ENCODE results near the gene CDK7. TPM values are rescaled to one million over a fixed set of nuclear protein-coding genes. Genes with fewer than 3 reads are reported as not detected.

CDK7 gene
- total RNA-seq, 1 experiment from 2014 or later, result 51.6 TPM

DNA sequence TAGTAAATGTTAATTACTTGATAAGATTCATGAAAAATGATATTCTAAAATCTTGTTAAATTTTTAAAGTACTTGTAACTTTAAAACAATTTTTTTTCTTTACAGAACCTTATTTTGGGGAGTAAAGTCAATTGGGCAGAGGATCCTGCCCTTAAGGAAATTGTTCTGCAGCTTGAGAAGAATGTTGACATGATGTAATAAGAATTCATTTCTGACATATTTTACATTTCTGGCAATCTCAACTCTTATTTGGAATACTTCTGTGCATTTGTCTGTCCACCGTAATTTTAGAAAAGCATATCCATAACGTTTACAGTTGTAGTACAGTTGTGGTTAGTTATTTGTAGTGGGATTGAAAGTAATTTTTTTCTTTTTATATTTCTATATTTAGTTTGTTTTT, 25.1 kb upstream of the CDK7 start:
- H3K4me2 ChIP-seq, result no peak overlapping the region
- no peaks in the 10 kb centered on the region for H3K27me3 ChIP-seq (ENCODE audit: insufficient read depth, low read depth)
- H4K20me1 ChIP-seq (ENCODE audit: insufficient read depth), result no peaks in the 10 kb centered on the region
- CTCF ChIA-PET, result no interaction called here
- H3K4me1 ChIP-seq (replicated peaks; ENCODE audit: insufficient read depth), result peaks cover 12% of the 10 kb centered on the region
- no TSS peak for BruUV-seq (replicated peaks)
- H2AFZ ChIP-seq, result no peak overlapping the region
- no peak overlapping the region for H3K4me3 ChIP-seq
- no peaks in the 10 kb centered on the region for H3K9me2 ChIP-seq (ENCODE audit: insufficient read depth)
- POLR2A ChIA-PET (ENCODE audit: unreplicated experiment), result no interaction called here
- no peak for DNase-seq
- no peak overlapping the region for H3K27ac ChIP-seq
- no peaks in the 10 kb centered on the region for H3K9me3 ChIP-seq (ENCODE audit: insufficient read depth, low read depth)
- intact Hi-C loops (cut with micrococcal nuclease; ENCODE audit: unreplicated experiment), result no loop called here
- H3K79me2 ChIP-seq (ENCODE audit: low read depth), result no peaks in the 10 kb centered on the region
- TF ChIP-seq, protein P1, sequence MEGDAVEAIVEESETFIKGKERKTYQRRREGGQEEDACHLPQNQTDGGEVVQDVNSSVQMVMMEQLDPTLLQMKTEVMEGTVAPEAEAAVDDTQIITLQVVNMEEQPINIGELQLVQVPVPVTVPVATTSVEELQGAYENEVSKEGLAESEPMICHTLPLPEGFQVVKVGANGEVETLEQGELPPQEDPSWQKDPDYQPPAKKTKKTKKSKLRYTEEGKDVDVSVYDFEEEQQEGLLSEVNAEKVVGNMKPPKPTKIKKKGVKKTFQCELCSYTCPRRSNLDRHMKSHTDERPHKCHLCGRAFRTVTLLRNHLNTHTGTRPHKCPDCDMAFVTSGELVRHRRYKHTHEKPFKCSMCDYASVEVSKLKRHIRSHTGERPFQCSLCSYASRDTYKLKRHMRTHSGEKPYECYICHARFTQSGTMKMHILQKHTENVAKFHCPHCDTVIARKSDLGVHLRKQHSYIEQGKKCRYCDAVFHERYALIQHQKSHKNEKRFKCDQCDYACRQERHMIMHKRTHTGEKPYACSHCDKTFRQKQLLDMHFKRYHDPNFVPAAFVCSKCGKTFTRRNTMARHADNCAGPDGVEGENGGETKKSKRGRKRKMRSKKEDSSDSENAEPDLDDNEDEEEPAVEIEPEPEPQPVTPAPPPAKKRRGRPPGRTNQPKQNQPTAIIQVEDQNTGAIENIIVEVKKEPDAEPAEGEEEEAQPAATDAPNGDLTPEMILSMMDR (conservative IDR thresholded peaks at IDR 0.05), result no peak
- no peak for TF ChIP-seq EZH2 (IDR thresholded peaks at IDR 0.05; ENCODE audit: low read depth)
- H3K36me3 ChIP-seq (ENCODE audit: low read depth), result no peaks in the 10 kb centered on the region
- H3F3A ChIP-seq (ENCODE audit: insufficient read depth, low read depth), result peaks cover 15% of the 10 kb centered on the region

DNA sequence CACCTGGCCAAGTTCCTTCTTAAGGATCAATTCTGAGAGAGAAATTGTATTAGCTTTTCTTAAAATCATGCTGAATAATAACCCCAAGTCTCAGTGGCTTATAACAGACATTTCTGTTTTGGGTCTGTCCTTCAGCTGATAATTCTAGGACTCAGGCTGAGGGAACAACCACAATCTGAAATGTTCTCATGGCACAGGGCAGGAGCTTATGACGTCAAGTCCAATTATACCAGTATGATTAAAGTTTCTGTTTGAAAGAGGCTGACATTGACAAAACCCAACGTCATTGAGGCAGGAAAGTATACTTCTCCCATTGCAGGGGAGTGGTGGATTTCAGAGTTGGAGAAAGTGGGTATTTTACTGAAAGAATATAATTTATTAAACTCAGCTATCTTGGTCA, 23.5 kb upstream of the CDK7 start:
- Histone ChIP-seq H4K20me1 (ENCODE audit: insufficient read depth) (no peaks in the 10 kb centered on the region), H3K79me2 (ENCODE audit: low read depth) (no peaks in the 10 kb centered on the region), H3K4me3 (no peak overlapping the region), H3F3A (ENCODE audit: insufficient read depth, low read depth) (peaks cover 11% of the 10 kb centered on the region), H3K4me1 (replicated peaks; ENCODE audit: insufficient read depth) (peaks cover 10% of the 10 kb centered on the region), H2AFZ (no peak overlapping the region), H3K4me2 (no peak overlapping the region), H3K9me2 (ENCODE audit: insufficient read depth) (no peaks in the 10 kb centered on the region), H3K36me3 (ENCODE audit: low read depth) (no peaks in the 10 kb centered on the region), H3K27ac (no peak overlapping the region), H3K27me3 (ENCODE audit: insufficient read depth, low read depth) (no peaks in the 10 kb centered on the region), H3K9me3 (ENCODE audit: insufficient read depth, low read depth) (no peaks in the 10 kb centered on the region; the same call in 1 of the 2 replicates)
- TF ChIP-seq EZH2 (IDR thresholded peaks at IDR 0.05; ENCODE audit: low read depth), result no peak
- TF ChIP-seq, protein P1 (conservative IDR thresholded peaks at IDR 0.05), result no peak
- CTCF ChIA-PET, result no interaction called here
- no TSS peak for BruUV-seq (replicated peaks)
- POLR2A ChIA-PET (ENCODE audit: unreplicated experiment), result no interaction called here
- intact Hi-C loops (cut with micrococcal nuclease; ENCODE audit: unreplicated experiment), result no loop called here
- no peak for DNase-seq

DNA sequence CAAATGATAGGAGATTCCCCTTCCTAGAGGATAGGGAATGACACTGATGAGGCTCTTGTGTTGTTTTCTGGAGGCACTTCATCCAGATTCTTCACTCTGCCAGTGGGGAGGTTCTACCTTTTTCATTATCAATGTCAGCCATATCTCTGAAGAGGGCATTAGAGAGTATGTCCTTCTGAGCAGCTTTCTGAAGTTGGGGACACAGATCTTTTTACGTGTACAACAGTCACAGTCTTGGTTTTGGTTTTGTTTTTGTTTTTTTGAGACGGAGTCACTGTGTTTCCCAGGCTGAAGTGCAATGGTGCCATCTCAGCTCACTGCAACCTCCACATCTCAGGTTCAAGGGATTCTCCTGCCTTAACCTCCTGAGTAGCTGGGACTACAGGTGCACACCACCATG, 22.7 kb upstream of the CDK7 start:
- intact Hi-C loops (cut with micrococcal nuclease; ENCODE audit: unreplicated experiment), result no loop called here
- DNase-seq, result no peak
- Histone ChIP-seq H3K4me1 (replicated peaks; ENCODE audit: insufficient read depth) (peaks cover 6% of the 10 kb centered on the region), H4K20me1 (ENCODE audit: insufficient read depth) (no peaks in the 10 kb centered on the region), H3K9me2 (ENCODE audit: insufficient read depth) (no peaks in the 10 kb centered on the region), H3K27ac (no peak overlapping the region), H3K27me3 (ENCODE audit: insufficient read depth, low read depth) (no peaks in the 10 kb centered on the region), H3K4me2 (no peak overlapping the region), H3K9me3 (ENCODE audit: insufficient read depth, low read depth) (no peaks in the 10 kb centered on the region; the same call in 1 of the 2 replicates), H3F3A (ENCODE audit: insufficient read depth, low read depth) (peaks cover 2% of the 10 kb centered on the region), H3K4me3 (no peak overlapping the region), H3K36me3 (ENCODE audit: low read depth) (no peaks in the 10 kb centered on the region), H2AFZ (no peak overlapping the region), H3K79me2 (ENCODE audit: low read depth) (no peaks in the 10 kb centered on the region)
- no TSS peak for BruUV-seq (replicated peaks)
- ChIA-PET CTCF (no interaction called here), POLR2A (ENCODE audit: unreplicated experiment) (no interaction called here)
- TF ChIP-seq, protein P1 (conservative IDR thresholded peaks at IDR 0.05), result no peak
- TF ChIP-seq EZH2 (IDR thresholded peaks at IDR 0.05; ENCODE audit: low read depth), result no peak
